K562 (cell line): Measurements from ENCODE around the gene NRARP. TPM values are rescaled to one million over a fixed set of nuclear protein-coding genes. Genes with fewer than 3 reads are reported as not detected.

ENCODE experiments used
- ATAC-seq: fragments of 200-7000 bp; cut with Tn5 transposase; 3 replicates; pipeline ENCODE4 v1.9.1; 2020; ENCODE audit warnings: moderate library complexity
- BruUV-seq: library from RNA; stranded (reverse); fragments of 400-500 nt; replicated peaks from 2 replicates; lab custom pipeline; 2021; lab: Mats Ljungman, UMichigan
- CTCF ChIA-PET: fragments of 300-600 bp; formaldehyde crosslinking; extraction: SDS; loops from one replicate; lab custom pipeline; 2021; ENCODE audit warnings: low intra/inter-chr PET ratio; lab: Yijun Ruan, JAX
- POLR2A ChIA-PET: fragments of 300-600, 350-650 bp; sonication (Branson Sonifier 250); formaldehyde crosslinking; extraction: SDS; loops from one replicate; lab custom pipeline; 2021; ENCODE audit warnings: antibody characterized with exemption, inconsistent platforms; lab: Yijun Ruan, JAX
- DNase-seq, 4 experiments: peaks; one replicate each; pipeline versions ENCODE4 v3.0.0 to v3.0.0-alpha.2; 2011 to 2018; ENCODE audit warnings: low spot score in 3 of 4, mixed read lengths in 3 of 4; ENCODE audit errors: extremely low read depth in 1 of 4
- FAIRE-seq: peaks from 2 replicates; lab custom pipeline; 2011; peaks lifted over from hg19 to GRCh38; lab: Jason Lieb, UNC
- H2AFZ ChIP-seq: 2 replicates; pipeline ENCODE4 v1.6.0; 2011; ENCODE audit warnings: low read depth, low read length, control low read depth, inconsistent platforms
- H3K27ac ChIP-seq: fragments of 200-600 bp; 3 replicates; pipeline ENCODE4 v1.8.0; 2011; ENCODE audit warnings: low read depth, mild to moderate bottlenecking, control low read depth, inconsistent platforms, low read length, moderate library complexity, mixed read lengths; ENCODE audit errors: extremely low read depth
- H3K27me3 ChIP-seq, 2 experiments: fragments of 300-600 bp in 1 of 2; 2 replicates in 1 of 2; 3 replicates in 1 of 2; pipeline versions ENCODE4 v1.6.0 to v1.8.0; 2011; ENCODE audit warnings: inconsistent platforms in 2 of 2, low read length in 2 of 2, mild to moderate bottlenecking in 1 of 2, mixed read lengths in 1 of 2, moderate library complexity in 1 of 2; ENCODE audit not compliant: control insufficient read depth in 2 of 2, insufficient read depth in 2 of 2
- H3K36me3 ChIP-seq: fragments of 300-600 bp; 3 replicates; pipeline ENCODE4 v1.8.0; 2011; ENCODE audit warnings: mild to moderate bottlenecking, low read length, inconsistent platforms; ENCODE audit not compliant: control insufficient read depth, insufficient read depth
- H3K4me1 ChIP-seq, 2 experiments: fragments of 200-600 bp in 1 of 2; replicated peaks in 1 of 2; 2 replicates in 1 of 2; 3 replicates in 1 of 2; pipeline versions ENCODE4 v1.5.1 to v1.8.0; 2011; ENCODE audit warnings: inconsistent platforms in 2 of 2, low read length in 2 of 2, mild to moderate bottlenecking in 1 of 2, mixed read lengths in 1 of 2, moderate library complexity in 1 of 2; ENCODE audit not compliant: control insufficient read depth in 2 of 2, insufficient read depth in 2 of 2
- H3K4me2 ChIP-seq: 2 replicates; pipeline ENCODE4 v1.6.1; 2011; ENCODE audit warnings: low read length, control low read depth, inconsistent platforms, mixed read lengths; ENCODE audit not compliant: insufficient read depth
- H3K4me3 ChIP-seq: fragments of 200-600 bp; sonication (generic), shearing (Covaris generic); 2 replicates; pipeline ENCODE4 v1.5.1; 2016; ENCODE audit warnings: control low read depth, inconsistent platforms
- H3K79me2 ChIP-seq: fragments of 200-600 bp; 3 replicates; pipeline ENCODE4 v1.8.0; 2011; ENCODE audit warnings: low read length, inconsistent platforms; ENCODE audit not compliant: control insufficient read depth, insufficient read depth
- H3K9ac ChIP-seq, 2 experiments: 2 replicates each; pipeline versions ENCODE4 v1.6.0 to v1.6.1; 2011; ENCODE audit warnings: low read depth in 2 of 2, low read length in 2 of 2, control low read depth in 1 of 2, inconsistent platforms in 1 of 2, mild to moderate bottlenecking in 1 of 2, mixed read lengths in 1 of 2; ENCODE audit not compliant: insufficient read depth in 1 of 2
- H3K9me1 ChIP-seq: one replicate; pipeline ENCODE4 v1.6.0; 2011; ENCODE audit warnings: inconsistent platforms, mild to moderate bottlenecking, low read length, moderate library complexity; ENCODE audit not compliant: control insufficient read depth, insufficient read depth
- H3K9me3 ChIP-seq: replicated peaks from 2 replicates; pipeline ENCODE4 v1.5.1; 2011; ENCODE audit warnings: low read depth, low read length, inconsistent platforms; ENCODE audit not compliant: control insufficient read depth, insufficient read depth
- H4K20me1 ChIP-seq: replicated peaks from 2 replicates; pipeline ENCODE4 v1.6.1; 2011; ENCODE audit warnings: low read length, inconsistent platforms, mixed read lengths; ENCODE audit not compliant: control insufficient read depth, insufficient read depth
- ARID1B ChIP-seq: fragments of 450-650 bp; IDR thresholded peaks from 2 replicates; pipeline ENCODE4 v1.6.1; 2016; ENCODE audit warnings: antibody characterized with exemption, mild to moderate bottlenecking, inconsistent platforms
- EP400 ChIP-seq: fragments of 450-650 bp; IDR thresholded peaks from 2 replicates; pipeline ENCODE4 v1.6.1; 2017; ENCODE audit warnings: antibody characterized with exemption, mild to moderate bottlenecking, moderate library complexity
- LARP7 ChIP-seq: fragments of 450-650 bp; IDR thresholded peaks from 2 replicates; pipeline ENCODE4 v1.6.1; 2016
- MIER1 ChIP-seq: fragments of 450-650 bp; IDR thresholded peaks from 2 replicates; pipeline ENCODE4 v1.6.1; 2016; ENCODE audit warnings: antibody characterized with exemption, mild to moderate bottlenecking, low read depth
- PRDM10 ChIP-seq: fragments of 450-650 bp; IDR thresholded peaks from 2 replicates; pipeline ENCODE4 v1.6.1; 2018; ENCODE audit not compliant: partially characterized antibody
- RBM25 ChIP-seq: fragments of 200-400 bp; formaldehyde crosslinking; IDR thresholded peaks from 2 replicates; pipeline ENCODE4 v1.6.1; 2018; ENCODE audit warnings: low read length, low read depth, moderate library complexity; ENCODE audit not compliant: severe bottlenecking
- STAT5A ChIP-seq: IDR thresholded peaks from 2 replicates; pipeline ENCODE4 v1.6.1; 2012; ENCODE audit warnings: low read length, inconsistent platforms, borderline replicate concordance
- ZNF354B ChIP-seq: fragments of 250-450 bp; sonication (Bioruptor Pico); IDR thresholded peaks from 2 replicates; pipeline ENCODE4 v1.4.0; 2020
- ZNF507 ChIP-seq: conservative IDR thresholded peaks from 2 replicates; pipeline ENCODE4 v1.6.1; 2017; ENCODE audit warnings: missing genetic modification characterization, missing compliant biosample characterization
- WGBS: fragments of 100-300 bp; shearing (Covaris generic); methylation state at CpG from one replicate; pipeline ENCODE4 v1.1.6; 2016; ENCODE audit warnings: low coverage, mixed read lengths; ENCODE audit not compliant: insufficient coverage; ENCODE audit errors: missing lambda C conversion rate; 5-methylcytosine and 5-hydroxymethylcytosine counted together
- in situ Hi-C: fragments of 300-500 bp; cut with MboI; formaldehyde crosslinking; loops from 4 replicates; pipeline ENCODE4 v1.15.0; 2018; ENCODE audit warnings: inconsistent platforms, mixed read lengths
- intact Hi-C: fragments of 100-400 bp; cut with micrococcal nuclease; formaldehyde crosslinking; loops from 2 replicates; pipeline ENCODE4 v1.14.2; 2022
- polyA plus RNA-seq, 8 experiments: library from polyadenylated mRNA; depleted of rRNA in 4 of 8; stranded (reverse) in 5 of 8; unstranded in 3 of 8; fragments of >200 nt; fragmentation: Nextera tagmentation in 2 of 8; fragmentation: Illumina TruSeq in 1 of 8; extraction: Ambion mirVana in 2 of 8; extraction: Trizol in 1 of 8; gene quantifications; 2 replicates each; pipeline versions ENCODE4 v1.2.1 to v1.2.3, GENCODE V29; 2011 to 2014; ENCODE audit warnings: inconsistent platforms in 1 of 8, missing spikeins in 1 of 8
- total RNA-seq, 7 experiments: library from RNA; depleted of rRNA in 6 of 7; stranded (reverse); fragments of >200 nt in 6 of 7; fragmentation: Illumina TruSeq in 2 of 7; extraction: Trizol in 2 of 7; gene quantifications; 2 replicates each; pipeline versions ENCODE4 v1.2.1 to v1.2.3, GENCODE V29; 2011 to 2021; ENCODE audit warnings: low replicate concordance in 1 of 7

The NRARP gene
- total and polyA plus RNA-seq, 9 of the 15 experiments (the other 6 are each of a cell fraction or from before 2014, with no cell fraction given), result 2.0 to 24.5 (median 7.2) TPM; not detected in 2

- no peak for TF ChIP-seq STAT5A
- no peak for TF ChIP-seq PRDM10
- TF ChIP-seq ARID1B, result no peak
Observed at GRCh38 chr9:137339045-137339907, 37.2 kb upstream of the NRARP start (continued).

GRCh38 chr9:137336735-137337134 lies 34.7 kb upstream of the NRARP start:
- no peak overlapping the region for H3K27ac ChIP-seq
- in situ Hi-C loops (no loop called here), intact Hi-C loops (no loop called here)
- peaks cover 2% of the 10 kb centered on the region; the same call in 1 of the 2 replicates for H3K9me3 ChIP-seq
- H4K20me1 ChIP-seq, result no peaks in the 10 kb centered on the region
- H3K9me1 ChIP-seq, result no peaks in the 10 kb centered on the region
- BruUV-seq, result no TSS peak
- H3K4me1 ChIP-seq, result no peaks in the 10 kb centered on the region; a peak in 1 of 5 replicates
- TF ChIP-seq EP400 (no peak), LARP7 (0 out of 2 replicates have a peak, but pooled peaks have one; percentile 20), RBM25 (peak; percentile 32), ZNF354B (CRISPR knock-in tag) (peak; percentile 82), ZNF507 (tag) (peak; percentile 98), MIER1 (no peak)
- TF ChIP-seq, all 486 proteins: peak for 4
- no peak for ATAC-seq
- Histone ChIP-seq H3K27me3 (peaks cover 15 to 32% of the 10 kb centered on the region in 2 experiments), H3K4me3 (no peak overlapping the region), H2AFZ (no peak overlapping the region), H3K36me3 (no peaks in the 10 kb centered on the region), H3K9ac (no peak overlapping the region), H3K79me2 (no peaks in the 10 kb centered on the region), H3K4me2 (no peak overlapping the region)
- FAIRE-seq, result no peak
- POLR2A ChIA-PET, result no interaction called here
- DNase-seq, result no peak
- WGBS, result 0% methylated on average over 2 of the region's 2 CpGs
- CTCF ChIA-PET, result no interaction called here
